GM12878 (cell line): ENCODE measurements around the gene XRCC6.

Experiments
- ATF7 ChIP-seq: fragments of 450-650 bp; IDR thresholded peaks from 2 replicates; pipeline ENCODE4 v1.6.1; 2016; ENCODE audit warnings: low read depth, mild to moderate bottlenecking
- CHD1 ChIP-seq: IDR thresholded peaks from 2 replicates; pipeline ENCODE4 v1.6.1; 2012; ENCODE audit warnings: low read depth, low read length, improper control_type of control experiment
- EP300 ChIP-seq, 2 experiments: fragments of 150-350 bp in 1 of 2; IDR thresholded peaks; 2 replicates each; pipeline ENCODE4 v1.6.1; 2011 to 2012; ENCODE audit warnings: low read depth in 2 of 2, low read length in 2 of 2, borderline replicate concordance in 1 of 2, improper control_type of control experiment in 1 of 2, inconsistent platforms in 1 of 2; ENCODE audit not compliant: control insufficient read depth in 1 of 2
- HDAC6 ChIP-seq: fragments of 200-600 bp; sonication (generic); IDR thresholded peaks from one replicate; pipeline ENCODE4 v1.8.0; 2017; ENCODE audit warnings: antibody characterized with exemption; ENCODE audit not compliant: unreplicated experiment
- NFYA ChIP-seq: IDR thresholded peaks from 2 replicates; pipeline ENCODE4 v1.6.1; 2011; ENCODE audit warnings: low read depth, mild to moderate bottlenecking, low read length, improper control_type of control experiment, borderline replicate concordance
- NR2C2 ChIP-seq: IDR thresholded peaks from 2 replicates; pipeline ENCODE4 v1.6.1; 2011; ENCODE audit warnings: borderline replicate concordance, low read depth; ENCODE audit not compliant: control insufficient read depth, insufficient read length
- POLR2AphosphoS5 ChIP-seq: IDR thresholded peaks from 2 replicates; pipeline ENCODE4 v1.6.1; 2011; ENCODE audit warnings: mild to moderate bottlenecking, low read length, inconsistent platforms
- RBBP5 ChIP-seq: fragments of 200-600 bp; sonication (generic); conservative IDR thresholded peaks from 2 replicates; pipeline ENCODE4 v1.6.1; 2016
- TF ChIP-seq, protein P1 (sequence below), 3 experiments: IDR thresholded peaks in 2 of 3; conservative IDR thresholded peaks in 1 of 3; 2 replicates each; pipeline ENCODE4 v1.5.1; 2011; ENCODE audit warnings: low read depth in 3 of 3, low read length in 3 of 3, mild to moderate bottlenecking in 3 of 3, control low read depth in 2 of 3, moderate library complexity in 2 of 3, inconsistent platforms in 1 of 3, mixed read lengths in 1 of 3; ENCODE audit not compliant: control insufficient read depth in 2 of 3, insufficient read depth in 1 of 3; ENCODE audit errors: extremely low read depth in 1 of 3
- TF ChIP-seq, protein P2 (sequence below): IDR thresholded peaks from 2 replicates; pipeline ENCODE4 v1.6.1; 2012; ENCODE audit warnings: low read depth, low read length, improper control_type of control experiment
- TF ChIP-seq, protein P3 (sequence below): fragments of 450-650 bp; IDR thresholded peaks from 2 replicates; pipeline ENCODE4 v1.6.1; 2017; ENCODE audit warnings: antibody characterized with exemption, mild to moderate bottlenecking, moderate library complexity

DNA sequence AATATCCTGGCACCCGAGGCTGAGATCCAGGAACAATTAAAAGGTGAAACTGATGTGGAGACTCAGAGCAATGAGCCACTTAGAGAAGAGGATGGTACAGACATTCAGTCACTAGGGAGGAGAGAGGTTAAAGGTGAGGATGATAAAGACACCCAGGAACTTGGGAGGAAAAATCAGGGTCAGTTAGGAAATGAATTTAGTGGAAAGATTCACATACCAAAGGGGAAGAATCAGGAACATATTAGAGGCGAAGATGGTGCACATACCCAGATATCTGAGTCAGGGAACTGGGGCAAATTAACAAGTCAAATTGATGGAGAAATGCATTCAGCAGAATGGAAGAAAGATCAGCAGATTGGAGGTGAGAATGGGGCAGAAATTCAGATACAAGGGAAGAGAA, 74.1 kb downstream of the XRCC6 start:
- TF ChIP-seq, protein P1, sequence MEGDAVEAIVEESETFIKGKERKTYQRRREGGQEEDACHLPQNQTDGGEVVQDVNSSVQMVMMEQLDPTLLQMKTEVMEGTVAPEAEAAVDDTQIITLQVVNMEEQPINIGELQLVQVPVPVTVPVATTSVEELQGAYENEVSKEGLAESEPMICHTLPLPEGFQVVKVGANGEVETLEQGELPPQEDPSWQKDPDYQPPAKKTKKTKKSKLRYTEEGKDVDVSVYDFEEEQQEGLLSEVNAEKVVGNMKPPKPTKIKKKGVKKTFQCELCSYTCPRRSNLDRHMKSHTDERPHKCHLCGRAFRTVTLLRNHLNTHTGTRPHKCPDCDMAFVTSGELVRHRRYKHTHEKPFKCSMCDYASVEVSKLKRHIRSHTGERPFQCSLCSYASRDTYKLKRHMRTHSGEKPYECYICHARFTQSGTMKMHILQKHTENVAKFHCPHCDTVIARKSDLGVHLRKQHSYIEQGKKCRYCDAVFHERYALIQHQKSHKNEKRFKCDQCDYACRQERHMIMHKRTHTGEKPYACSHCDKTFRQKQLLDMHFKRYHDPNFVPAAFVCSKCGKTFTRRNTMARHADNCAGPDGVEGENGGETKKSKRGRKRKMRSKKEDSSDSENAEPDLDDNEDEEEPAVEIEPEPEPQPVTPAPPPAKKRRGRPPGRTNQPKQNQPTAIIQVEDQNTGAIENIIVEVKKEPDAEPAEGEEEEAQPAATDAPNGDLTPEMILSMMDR (IDR thresholded peaks at IDR 0.05 in 2 of 3, conservative IDR thresholded peaks at IDR 0.05 in 1 of 3; ENCODE audit: control insufficient read depth in 2 of 3, extremely low read depth in 1 of 3, insufficient read depth in 1 of 3, low read depth in 3 of 3, low read length in 3 of 3): no peak
- no peak for TF ChIP-seq CHD1
- TF ChIP-seq NFYA: no peak
- TF ChIP-seq NR2C2: no peak
- no peak for TF ChIP-seq POLR2AphosphoS5
- TF ChIP-seq HDAC6: no peak
- TF ChIP-seq ATF7: no peak
- TF ChIP-seq, protein P2, sequence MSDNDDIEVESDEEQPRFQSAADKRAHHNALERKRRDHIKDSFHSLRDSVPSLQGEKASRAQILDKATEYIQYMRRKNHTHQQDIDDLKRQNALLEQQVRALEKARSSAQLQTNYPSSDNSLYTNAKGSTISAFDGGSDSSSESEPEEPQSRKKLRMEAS: no peak
- TF ChIP-seq, protein P3, sequence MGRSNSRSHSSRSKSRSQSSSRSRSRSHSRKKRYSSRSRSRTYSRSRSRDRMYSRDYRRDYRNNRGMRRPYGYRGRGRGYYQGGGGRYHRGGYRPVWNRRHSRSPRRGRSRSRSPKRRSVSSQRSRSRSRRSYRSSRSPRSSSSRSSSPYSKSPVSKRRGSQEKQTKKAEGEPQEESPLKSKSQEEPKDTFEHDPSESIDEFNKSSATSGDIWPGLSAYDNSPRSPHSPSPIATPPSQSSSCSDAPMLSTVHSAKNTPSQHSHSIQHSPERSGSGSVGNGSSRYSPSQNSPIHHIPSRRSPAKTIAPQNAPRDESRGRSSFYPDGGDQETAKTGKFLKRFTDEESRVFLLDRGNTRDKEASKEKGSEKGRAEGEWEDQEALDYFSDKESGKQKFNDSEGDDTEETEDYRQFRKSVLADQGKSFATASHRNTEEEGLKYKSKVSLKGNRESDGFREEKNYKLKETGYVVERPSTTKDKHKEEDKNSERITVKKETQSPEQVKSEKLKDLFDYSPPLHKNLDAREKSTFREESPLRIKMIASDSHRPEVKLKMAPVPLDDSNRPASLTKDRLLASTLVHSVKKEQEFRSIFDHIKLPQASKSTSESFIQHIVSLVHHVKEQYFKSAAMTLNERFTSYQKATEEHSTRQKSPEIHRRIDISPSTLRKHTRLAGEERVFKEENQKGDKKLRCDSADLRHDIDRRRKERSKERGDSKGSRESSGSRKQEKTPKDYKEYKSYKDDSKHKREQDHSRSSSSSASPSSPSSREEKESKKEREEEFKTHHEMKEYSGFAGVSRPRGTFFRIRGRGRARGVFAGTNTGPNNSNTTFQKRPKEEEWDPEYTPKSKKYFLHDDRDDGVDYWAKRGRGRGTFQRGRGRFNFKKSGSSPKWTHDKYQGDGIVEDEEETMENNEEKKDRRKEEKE: no peak
- no peak for TF ChIP-seq RBBP5
- no peak for TF ChIP-seq EP300 (IDR thresholded peaks at IDR 0.05; ENCODE audit: borderline replicate concordance in 1 of 2, control insufficient read depth in 1 of 2, low read depth in 2 of 2, low read length in 2 of 2)
